Lower lobe of right lung (tissue), 2 donors: ENCODE data around the gene ERVK3-1. TPM values are rescaled to one million over a fixed set of nuclear protein-coding genes. Genes with fewer than 3 reads are reported as not detected.
A peak's percentile ranks its signal among the peaks of the same experiment; 100 is the strongest.

Experiments
- ATAC-seq, 2 donors: fragments of 200-7000 bp; cut with Tn5 transposase; one replicate each; pipeline ENCODE4 v1.9.1; 2020 to 2022; ENCODE audit warnings: mild to moderate bottlenecking in 2 of 2, moderate library complexity in 2 of 2
- DNase-seq: peaks from one replicate; pipeline ENCODE4 v3.0.0-alpha.2; 2020
- H3K27ac ChIP-seq: fragments of 200-600 bp; one replicate; pipeline ENCODE4 v1.8.0; 2022
- H3K27me3 ChIP-seq: fragments of 200-600 bp; one replicate; pipeline ENCODE4 v1.8.0; 2022; ENCODE audit warnings: low read depth
- H3K36me3 ChIP-seq: fragments of 200-600 bp; one replicate; pipeline ENCODE4 v1.8.0; 2022; ENCODE audit warnings: mild to moderate bottlenecking
- H3K4me1 ChIP-seq: fragments of 200-600 bp; one replicate; pipeline ENCODE4 v1.8.0; 2022
- H3K4me3 ChIP-seq: fragments of 200-600 bp; one replicate; pipeline ENCODE4 v1.8.0; 2022; ENCODE audit warnings: mild to moderate bottlenecking
- H3K9me3 ChIP-seq: fragments of 200-600 bp; one replicate; pipeline ENCODE4 v1.8.0; 2022
- CTCF ChIP-seq: fragments of 200-600 bp; IDR thresholded peaks from one replicate; pipeline ENCODE4 v1.8.0; 2022; ENCODE audit warnings: antibody characterized with exemption, mild to moderate bottlenecking
- intact Hi-C: fragments of 100-400 bp; cut with DNase I; formaldehyde crosslinking; loops from one replicate; pipeline ENCODE4 v1.11.0; 2022
- total RNA-seq: library from RNA; stranded (reverse); fragmentation: NEBNext Ultra II Directional; extraction: Animal tissue kit (Norgen Biotek cat#: 25700); gene quantifications from one replicate; pipeline ENCODE4 v1.2.1, GENCODE V29; 2021
- donor health status: DM: no; HTN: yes; CAD: no; lungs with severe emphysema.

The ERVK3-1 gene
- total RNA-seq, 1 donor from 2014 or later, result 31.6 TPM

- ATAC-seq, result peak; percentile 8 to 16
- DNase-seq, result no peak
- no peak for TF ChIP-seq CTCF
- intact Hi-C loops, result no loop called here
- H3K9me3 ChIP-seq, result peaks cover 48% of the 10 kb centered on the region
- H3K36me3 ChIP-seq, result peaks cover 5% of the 10 kb centered on the region
- H3K27me3 ChIP-seq, result no peaks in the 10 kb centered on the region
- H3K4me1 ChIP-seq, result peaks cover 12% of the 10 kb centered on the region
- peak overlapping the region; percentile 94 for H3K4me3 ChIP-seq
- H3K27ac ChIP-seq, result peak overlapping the region; percentile 91
Measured at GRCh38 chr19:58277748-58278540, 27.2 kb upstream of the ERVK3-1 start.

GRCh38 chr19:58278541-58279041, 26.6 kb upstream of the ERVK3-1 start, which contains the start of gene ZNF8:
Gene ZNF8, plus strand, starts transcription at chr19:58278955. Its CDS starts 127 bp downstream, at chr19:58279082.
- Histone ChIP-seq H3K4me3 (peak within 1 kb of the TSS; percentile 94), H3K27me3 (no peaks in the 10 kb centered on the region), H3K36me3 (peaks cover 5% of the 10 kb centered on the region), H3K9me3 (peaks cover 42% of the 10 kb centered on the region), H3K4me1 (peaks cover 12% of the 10 kb centered on the region), H3K27ac (peak within 1 kb of the TSS; percentile 91)
- DNase-seq (peak; percentile 98), ATAC-seq (peak; percentile 98 to 99)
- no peak for TF ChIP-seq CTCF
- intact Hi-C loops, result no loop called here

GRCh38 chr19:58279042-58279924, 25.9 kb upstream of the ERVK3-1 start:
- TF ChIP-seq CTCF, result no peak
- ATAC-seq, result peak; percentile 70 to 80
- H3K4me3 ChIP-seq, result peak overlapping the region; percentile 94
- peak overlapping the region; percentile 91 for H3K27ac ChIP-seq
- peaks cover 40% of the 10 kb centered on the region for H3K9me3 ChIP-seq
- peaks cover 12% of the 10 kb centered on the region for H3K4me1 ChIP-seq
- intact Hi-C loops, result no loop called here
- H3K36me3 ChIP-seq, result peaks cover 5% of the 10 kb centered on the region
- H3K27me3 ChIP-seq, result no peaks in the 10 kb centered on the region
- peak; percentile 76 for DNase-seq

GRCh38 chr19:58279925-58280316, 25.3 kb upstream of the ERVK3-1 start:
- DNase-seq, result no peak
- Histone ChIP-seq H3K27ac (no peak overlapping the region), H3K36me3 (peaks cover 4% of the 10 kb centered on the region), H3K4me1 (peaks cover 12% of the 10 kb centered on the region), H3K4me3 (peak overlapping the region; percentile 94), H3K9me3 (peaks cover 37% of the 10 kb centered on the region), H3K27me3 (no peaks in the 10 kb centered on the region)
- TF ChIP-seq CTCF, result no peak
- no peak for ATAC-seq
- intact Hi-C loops, result no loop called here

- intact Hi-C loops, result no loop called here
- peaks cover 16% of the 10 kb centered on the region for H3K9me3 ChIP-seq
- ATAC-seq, result no peak
- H3K27ac ChIP-seq, result no peak overlapping the region
- H3K27me3 ChIP-seq, result no peaks in the 10 kb centered on the region
- TF ChIP-seq CTCF, result no peak
- peaks cover 35% of the 10 kb centered on the region for H3K36me3 ChIP-seq
- H3K4me1 ChIP-seq, result peaks cover 12% of the 10 kb centered on the region
- no peak overlapping the region for H3K4me3 ChIP-seq
- no peak for DNase-seq
Measured at GRCh38 chr19:58284199-58284598, 21.0 kb upstream of the ERVK3-1 start.
